ENCODE data around the gene C19orf44.
"Not testable (repeated sequence)": the region's sequence is repeated elsewhere in the genome, so short reads cannot be mapped to it uniquely, and the experiment has no call there.

C19orf44 gene

GRCh38 chr19:16477311-16477710 lies 18.9 kb upstream of the C19orf44 start:
- CTCF ChIA-PET: interaction anchor here (0.6 kb wide), 1 partner anchor 393 kb away, joined by 6 read pairs; no protein-coding TSS in a partner anchor

GRCh38 chr19:16482745-16483144 lies 13.4 kb upstream of the C19orf44 start:
- ChIA-PET CTCF (no interaction called here), POLR2A (ENCODE audit: low non-redundant PET) (no interaction called here)
- H3K27ac ChIP-seq: no peak overlapping the region
- no peak for DNase-seq (ENCODE audit: low spot score)
- no peak for TF ChIP-seq CTCF (conservative IDR thresholded peaks at IDR 0.05; ENCODE audit: low read depth)

More at GRCh38 chr19:16477311-16477710, 18.9 kb upstream of the C19orf44 start:
- no peak for TF ChIP-seq CTCF (conservative IDR thresholded peaks at IDR 0.05; ENCODE audit: low read depth)
- no peak overlapping the region for H3K27ac ChIP-seq
- DNase-seq (ENCODE audit: low spot score): no peak
- POLR2A ChIA-PET (ENCODE audit: low non-redundant PET): no interaction called here

GRCh38 chr19:16486476-16486875 lies 9.7 kb upstream of the C19orf44 start:
- CTCF ChIA-PET; DNase-seq (ENCODE audit: low spot score); H3K27ac ChIP-seq; POLR2A ChIA-PET (ENCODE audit: low non-redundant PET): not testable (repeated sequence)

GRCh38 chr19:16496613-16496983 lies 404 bp downstream of the C19orf44 start:
- peak overlapping the region; percentile 68 for H3K27ac ChIP-seq
- ChIA-PET CTCF (no interaction called here), POLR2A (ENCODE audit: low non-redundant PET) (no interaction called here)
- DNase-seq (ENCODE audit: low spot score): no peak
- TF ChIP-seq CTCF (conservative IDR thresholded peaks at IDR 0.05; ENCODE audit: low read depth): no peak

GRCh38 chr19:16497042-16497441 lies 848 bp downstream of the C19orf44 start:
- TF ChIP-seq CTCF (conservative IDR thresholded peaks at IDR 0.05; ENCODE audit: low read depth): no peak
- POLR2A ChIA-PET (ENCODE audit: low non-redundant PET): no interaction called here
- DNase-seq (ENCODE audit: low spot score): no peak
- CTCF ChIA-PET: no interaction called here
- peak overlapping the region; percentile 68 for H3K27ac ChIP-seq

GRCh38 chr19:16497837-16498236 lies 1.6 kb downstream of the C19orf44 start:
- CTCF ChIA-PET: no interaction called here
- no peak for DNase-seq (ENCODE audit: low spot score)
- POLR2A ChIA-PET (ENCODE audit: low non-redundant PET): no interaction called here

GRCh38 chr19:16504271-16504670 lies 8.1 kb downstream of the C19orf44 start:
- DNase-seq (ENCODE audit: low spot score): no peak
- POLR2A ChIA-PET (ENCODE audit: low non-redundant PET): no interaction called here
- CTCF ChIA-PET: no interaction called here
- TF ChIP-seq CTCF (conservative IDR thresholded peaks at IDR 0.05; ENCODE audit: low read depth): no peak
- peak overlapping the region; percentile 7; the same call in 1 of the 2 replicates for H3K27ac ChIP-seq

More at GRCh38 chr19:16497837-16498236, 1.6 kb downstream of the C19orf44 start:
- H3K27ac ChIP-seq: no peak overlapping the region
- no peak for TF ChIP-seq CTCF (conservative IDR thresholded peaks at IDR 0.05; ENCODE audit: low read depth)

- POLR2A ChIA-PET (ENCODE audit: low non-redundant PET); H3K27ac ChIP-seq; CTCF ChIA-PET; DNase-seq (ENCODE audit: low spot score): not testable (repeated sequence)
These were observed 10.0 kb downstream of the C19orf44 start for GRCh38 chr19:16506161-16506560.

All from RWPE1 (cell line).